NCI-H69 (cell line): Measurements from ENCODE around the gene WTAP.
"Not testable (repeated sequence)": the region's sequence is repeated elsewhere in the genome, so short reads cannot be mapped to it uniquely, and the experiment has no call there.

Experiments used
- DNase-seq: peaks from one replicate; lab custom pipeline; 2025; lab: John Stamatoyannopoulos, UW

WTAP gene

GRCh38 chr6:159693894-159694545, 33.3 kb upstream of the WTAP start:
- DNase-seq: no peak

DNA sequence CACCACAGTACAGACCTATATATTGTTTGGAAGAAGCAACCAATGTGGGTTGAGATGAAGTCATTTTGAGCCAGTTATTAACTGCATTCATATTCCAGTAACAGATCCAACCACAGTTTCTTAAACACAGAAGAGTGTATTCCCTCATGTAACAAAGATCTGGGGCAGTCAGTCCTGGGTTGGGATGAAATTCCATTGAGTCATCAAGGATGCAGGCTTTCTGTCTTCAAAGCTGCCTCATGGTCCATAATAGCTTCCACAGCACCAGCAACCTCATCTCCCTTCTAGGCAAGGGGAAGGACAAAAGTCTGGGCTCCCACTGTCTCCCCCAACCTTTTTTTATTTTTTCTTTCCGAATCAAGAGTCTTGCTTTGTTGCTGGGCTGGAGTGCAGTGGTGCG, 31.3 kb upstream of the WTAP start:
- DNase-seq: no peak

- peak; percentile 38 for DNase-seq
Observed at GRCh38 chr6:159700970-159701369, 26.3 kb upstream of the WTAP start.

- DNase-seq: no peak
Observed at GRCh38 chr6:159701413-159701999, 25.8 kb upstream of the WTAP start.

DNA sequence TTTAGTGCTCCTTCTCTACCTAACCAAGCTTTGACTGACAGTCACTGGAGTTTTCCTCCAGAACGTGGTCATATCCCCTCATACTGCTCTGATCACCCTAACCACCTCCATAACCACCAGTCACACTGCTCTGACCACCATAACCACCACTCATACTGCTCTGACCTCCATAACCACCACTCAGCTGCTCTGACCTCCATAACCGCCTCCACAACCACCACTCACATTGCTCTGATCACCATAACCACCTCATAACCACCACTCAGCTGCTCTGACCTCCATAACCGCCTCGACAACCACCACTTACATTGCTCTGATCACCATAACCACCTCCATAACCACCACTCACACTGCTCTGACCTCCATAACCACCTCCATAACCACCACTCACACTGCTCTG, 16.7 kb upstream of the WTAP start:
- DNase-seq: not testable (repeated sequence)

DNA sequence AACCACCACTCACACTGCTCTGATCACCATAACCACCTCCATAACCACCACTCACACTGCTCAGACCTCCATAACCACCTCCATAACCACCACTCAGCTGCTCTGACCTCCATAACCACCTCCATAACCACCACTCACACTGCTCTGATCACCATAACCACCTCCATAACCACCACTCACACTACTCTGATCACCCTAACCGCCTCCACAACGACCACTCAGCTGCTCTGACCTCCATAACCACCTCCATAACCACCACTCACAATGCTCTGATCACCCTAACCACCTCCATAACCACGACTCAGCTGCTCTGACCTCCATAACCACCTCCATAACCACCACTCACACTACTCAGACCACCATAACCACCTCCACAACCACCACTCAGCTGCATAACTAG, 14.9 kb upstream of the WTAP start:
- DNase-seq: not testable (repeated sequence)

DNA sequence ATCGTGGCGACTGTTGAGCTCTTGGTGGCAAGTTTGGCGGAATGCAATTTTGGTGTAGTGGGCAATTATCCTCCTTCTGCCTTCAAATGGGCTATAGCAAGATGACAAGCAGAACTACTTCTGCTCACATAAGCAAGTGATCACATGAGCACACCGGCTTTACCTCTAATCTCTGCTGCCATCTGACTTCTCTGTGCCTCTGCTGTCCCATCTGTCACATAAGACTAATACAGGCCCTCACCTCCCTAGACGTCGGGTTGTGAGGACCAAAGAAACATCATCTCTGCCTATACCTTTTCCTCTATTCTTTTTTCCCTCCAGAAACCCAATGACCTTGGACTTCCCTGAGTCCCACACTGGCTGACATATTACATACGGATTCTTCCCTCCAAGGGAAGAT, 13.3 kb upstream of the WTAP start:
- DNase-seq: no peak

- no peak for DNase-seq
Observed at GRCh38 chr6:159714404-159714803, 12.9 kb upstream of the WTAP start.

DNA sequence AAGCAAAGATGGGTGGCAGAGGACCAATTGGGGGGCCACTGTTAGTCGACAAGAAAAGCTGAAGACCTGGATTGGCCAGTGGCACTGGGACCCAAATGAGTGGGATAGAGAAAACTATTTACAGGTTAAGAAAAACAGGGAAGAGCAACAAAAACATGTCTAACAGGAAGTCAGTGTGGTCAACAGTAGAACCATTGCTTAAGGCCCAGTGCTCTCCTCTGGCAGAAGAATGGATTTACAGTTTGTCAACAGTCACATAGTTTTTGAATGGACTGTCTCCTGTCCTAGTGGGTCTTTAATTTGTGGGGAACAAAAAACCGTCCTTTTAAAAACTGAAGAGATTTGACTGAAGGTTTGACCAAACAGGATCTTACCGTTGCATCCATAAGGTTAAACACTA, 12.1 kb upstream of the WTAP start:
- no peak for DNase-seq

DNA sequence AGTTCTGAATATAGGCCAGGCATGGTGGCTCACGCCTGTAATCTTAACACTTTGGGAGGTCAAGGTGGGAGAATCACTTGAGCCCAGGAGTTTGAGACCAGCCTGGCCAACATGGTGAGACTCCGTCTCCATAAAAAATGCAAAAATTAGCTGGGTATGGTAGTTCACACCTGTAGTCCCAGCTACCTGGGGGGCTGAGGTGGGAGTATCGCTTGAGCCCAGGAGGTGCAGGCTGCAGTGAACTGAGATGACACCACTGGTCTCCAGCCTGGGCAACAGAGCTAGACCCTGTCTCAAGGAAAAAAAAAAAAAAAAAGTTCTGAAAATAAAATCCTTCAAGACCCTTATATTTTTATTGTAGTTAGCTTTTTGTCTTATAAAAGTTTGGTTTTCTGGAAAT, 11.7 kb upstream of the WTAP start:
- DNase-seq: no peak

DNA sequence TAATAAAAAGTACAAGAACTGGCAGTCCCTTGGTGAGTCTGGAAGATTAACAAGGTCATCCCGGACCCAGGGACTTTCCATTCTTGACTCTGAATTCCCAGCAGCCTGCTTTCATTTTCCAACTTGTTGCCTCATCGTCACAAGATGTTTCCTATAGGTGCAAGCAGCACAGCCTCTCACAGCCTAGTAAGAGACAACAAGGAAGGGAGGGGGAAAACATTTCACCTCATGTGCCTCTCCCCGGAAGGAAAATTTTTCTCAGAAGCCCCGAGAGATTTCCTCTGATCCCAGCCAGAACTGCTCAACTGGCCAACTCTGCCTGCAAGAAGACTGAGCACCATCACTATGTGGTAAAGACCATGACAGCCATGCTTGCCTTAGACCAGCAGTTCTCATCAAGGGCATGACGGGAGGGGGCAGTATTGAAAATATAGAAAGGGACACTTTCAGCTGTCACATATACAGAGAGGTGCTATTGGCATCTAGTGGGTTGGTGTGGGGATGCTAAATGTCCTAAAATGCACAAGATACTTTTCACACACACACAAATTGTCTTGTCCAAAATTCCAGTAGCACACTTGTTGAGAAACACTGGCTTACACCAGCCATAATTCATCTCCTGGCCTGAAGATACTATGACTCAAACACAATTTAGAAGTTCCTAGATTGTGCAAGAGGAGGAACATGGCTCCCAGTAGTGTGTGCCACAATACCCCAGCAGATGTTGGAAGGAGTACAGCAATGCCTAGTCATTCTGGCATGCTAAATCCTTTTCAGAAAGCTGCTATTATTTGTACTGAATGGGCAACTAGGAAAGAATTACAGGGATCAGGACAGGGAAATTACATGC, 10.8 kb upstream of the WTAP start:
- DNase-seq: no peak

DNA sequence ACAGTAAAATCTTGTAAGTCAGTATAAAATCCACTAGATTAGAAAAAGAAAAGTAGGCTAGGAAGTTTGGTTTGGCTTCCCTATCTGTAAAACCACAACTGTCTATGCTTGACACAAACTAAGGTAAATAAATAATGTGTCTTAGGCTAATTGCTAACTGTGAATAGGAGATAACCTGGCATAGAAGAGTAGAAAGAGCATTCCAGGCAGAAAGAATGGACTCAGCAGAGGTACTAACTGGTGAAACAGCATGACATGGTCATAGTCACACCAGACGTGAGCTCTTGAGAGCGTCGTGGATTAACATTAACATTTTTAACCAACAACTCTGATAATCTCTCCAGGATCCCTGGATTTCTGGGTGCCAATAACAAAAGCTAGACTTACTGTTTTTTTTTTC, 8.7 kb upstream of the WTAP start:
- no peak for DNase-seq

GRCh38 chr6:159719287-159719686, 8.0 kb upstream of the WTAP start:
- DNase-seq: no peak

DNA sequence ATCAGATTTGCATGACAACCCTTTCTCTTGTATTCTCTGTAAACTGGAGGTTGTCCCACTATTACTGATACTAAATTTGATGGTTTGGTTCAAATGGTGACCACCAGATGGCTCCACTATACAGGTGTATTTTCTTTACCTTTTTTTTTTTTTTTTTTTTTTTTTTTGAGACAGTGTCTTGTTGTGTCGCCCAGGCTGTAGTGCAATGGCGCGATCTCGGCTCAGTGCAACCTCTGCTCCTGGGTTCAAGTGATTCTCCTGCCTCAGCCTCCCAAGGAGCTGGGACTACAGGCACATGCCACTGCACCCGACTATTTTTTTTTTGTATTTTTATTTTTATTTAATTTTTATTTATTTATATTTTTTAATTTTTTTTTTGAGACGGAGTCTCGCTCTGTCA, 6.6 kb upstream of the WTAP start:
- DNase-seq: peak; percentile 72

DNA sequence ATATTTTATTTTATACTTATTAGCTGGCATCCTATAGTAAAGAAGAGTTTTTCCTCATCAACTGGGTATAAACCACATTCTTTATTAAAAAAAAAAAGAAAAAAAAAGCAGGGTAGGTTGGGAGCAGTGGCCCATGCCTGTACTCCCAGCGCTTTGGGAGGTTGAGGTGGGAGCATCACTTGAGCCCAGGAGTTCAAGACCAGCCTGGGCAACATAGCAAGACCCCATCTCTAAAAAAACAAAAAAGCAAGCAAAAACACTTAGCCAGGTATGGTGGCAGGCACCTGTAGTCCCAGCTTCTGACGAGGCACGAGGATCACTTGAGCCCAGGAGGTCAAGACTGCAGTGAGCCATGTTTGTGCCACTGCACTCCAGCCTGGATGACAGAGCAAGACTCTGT, 5.3 kb upstream of the WTAP start:
- DNase-seq: not testable (repeated sequence)

DNA sequence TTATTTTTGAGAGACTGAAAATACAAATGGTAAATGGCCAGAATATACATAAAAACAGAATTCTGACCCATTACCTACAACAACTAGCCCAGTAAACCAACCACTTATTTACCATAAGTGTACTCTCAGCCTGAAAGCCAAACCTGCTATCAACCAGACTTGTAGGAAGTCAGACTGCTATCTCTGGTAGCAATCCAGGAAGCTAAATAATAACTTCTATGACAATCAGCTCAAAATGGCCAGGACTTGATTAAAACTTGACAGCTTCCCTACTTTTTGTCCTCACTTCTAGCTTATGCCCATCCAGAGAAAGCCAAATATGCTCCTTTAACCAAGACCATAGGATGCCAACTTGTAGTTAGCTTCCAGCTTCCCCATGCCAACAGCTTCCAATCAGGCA, 4.7 kb upstream of the WTAP start:
- no peak for DNase-seq

DNA sequence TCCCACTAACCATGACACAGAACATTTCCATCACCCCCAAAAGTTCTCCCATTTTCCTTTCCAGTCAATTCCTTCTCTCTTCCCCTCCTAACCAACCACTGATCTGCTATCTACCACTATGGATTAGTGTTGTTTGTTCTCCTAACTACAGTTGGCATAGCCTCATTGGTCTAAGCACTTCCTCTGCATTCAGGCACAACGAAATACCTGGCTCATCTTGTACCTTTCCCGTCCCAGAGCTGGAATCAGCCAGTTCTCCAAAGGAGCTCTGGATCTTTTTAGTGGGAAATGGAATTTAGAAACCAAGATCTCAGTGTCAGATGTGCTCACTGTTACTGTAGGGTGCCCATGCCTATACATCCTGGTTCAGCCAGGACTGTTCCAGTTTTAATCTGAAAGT, 4.0 kb upstream of the WTAP start:
- DNase-seq: no peak

- DNase-seq: no peak
Observed at GRCh38 chr6:159724778-159725177, 2.5 kb upstream of the WTAP start.

DNA sequence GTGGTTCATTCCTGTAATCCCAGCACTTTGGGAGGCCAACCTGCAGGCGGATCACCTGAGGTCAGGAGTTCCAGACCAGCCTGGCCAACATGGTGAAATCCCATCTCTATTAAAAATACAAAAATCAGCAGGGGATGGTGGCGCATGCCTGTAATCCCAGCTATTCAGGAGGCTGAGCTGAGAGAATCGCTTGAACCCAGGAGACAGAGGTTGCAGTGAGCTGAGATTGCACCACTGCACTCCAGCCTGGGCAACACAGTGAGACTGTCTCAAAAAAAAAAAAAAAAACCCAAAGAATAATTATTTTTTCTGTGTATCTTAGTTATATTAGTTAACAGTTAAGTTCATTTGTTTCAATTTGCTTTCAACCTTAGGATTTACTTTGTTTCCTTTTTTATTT, 2.1 kb upstream of the WTAP start:
- DNase-seq: not testable (repeated sequence)

- peak; percentile 93 for DNase-seq
Observed at GRCh38 chr6:159726255-159726917, 920 bp upstream of the WTAP start.

DNA sequence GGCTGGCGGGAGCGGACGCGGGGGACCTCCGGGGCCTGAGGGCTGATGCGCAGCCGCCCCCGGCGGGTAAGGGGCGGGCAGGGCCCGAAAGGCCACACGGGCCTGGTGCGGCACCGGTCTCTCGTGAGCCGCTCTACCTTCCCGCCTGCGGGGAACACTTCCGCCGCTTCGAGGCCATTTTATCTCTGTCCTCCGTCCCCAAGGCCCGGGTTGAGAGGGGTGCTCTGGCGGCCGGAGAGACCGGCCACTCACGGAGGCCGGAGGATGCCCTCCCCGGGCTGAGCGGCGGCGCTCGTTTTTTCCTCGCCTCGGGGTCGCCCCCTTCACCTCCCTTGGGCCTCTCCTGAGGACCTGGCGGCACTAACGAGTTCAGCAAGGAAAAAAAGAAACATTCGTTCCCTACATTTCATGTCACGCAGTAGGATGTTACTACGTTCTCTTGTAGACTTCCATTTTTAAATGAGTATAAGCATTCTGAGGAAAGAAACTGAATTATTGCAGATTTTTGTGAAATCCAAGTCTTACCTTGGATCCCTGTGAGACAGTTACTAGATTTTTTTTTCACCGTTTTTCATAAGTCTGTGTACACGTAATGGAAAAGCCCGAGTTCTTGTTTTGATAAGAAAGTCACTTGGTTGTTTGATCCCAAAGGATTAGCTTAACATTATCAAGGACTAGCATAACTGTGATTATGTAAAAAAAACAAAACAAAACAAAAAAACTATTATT, 575 bp downstream of the WTAP start:
- peak; percentile 58 for DNase-seq

DNA sequence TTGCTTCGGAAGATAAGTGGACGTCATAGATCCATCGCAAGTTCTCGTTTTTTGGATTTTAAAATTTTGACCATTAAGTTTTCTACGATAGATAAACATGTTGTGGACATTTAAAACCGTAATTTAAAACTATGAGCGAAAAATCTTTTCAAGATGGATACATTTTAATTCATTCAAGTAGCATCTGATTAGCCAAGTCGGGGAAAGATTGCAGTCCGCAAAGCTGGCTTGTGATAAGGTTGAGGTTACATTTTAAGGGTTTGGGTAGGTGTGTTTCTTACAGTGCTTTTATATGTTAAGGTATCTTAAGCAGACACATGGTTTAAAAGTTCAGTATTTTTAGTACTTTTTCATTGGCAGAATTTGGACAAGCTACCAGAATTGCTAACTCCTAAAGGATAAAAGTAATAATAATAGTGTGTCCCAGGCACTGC, 1.2 kb downstream of the WTAP start:
- DNase-seq: peak; percentile 19
